Measurements from ENCODE around the gene GTPBP4. TPM values are rescaled to one million over a fixed set of nuclear protein-coding genes. Genes with fewer than 3 reads are reported as not detected.

The GTPBP4 gene
- total RNA-seq, 1 donor from 2014 or later, result 66.3 TPM

DNA sequence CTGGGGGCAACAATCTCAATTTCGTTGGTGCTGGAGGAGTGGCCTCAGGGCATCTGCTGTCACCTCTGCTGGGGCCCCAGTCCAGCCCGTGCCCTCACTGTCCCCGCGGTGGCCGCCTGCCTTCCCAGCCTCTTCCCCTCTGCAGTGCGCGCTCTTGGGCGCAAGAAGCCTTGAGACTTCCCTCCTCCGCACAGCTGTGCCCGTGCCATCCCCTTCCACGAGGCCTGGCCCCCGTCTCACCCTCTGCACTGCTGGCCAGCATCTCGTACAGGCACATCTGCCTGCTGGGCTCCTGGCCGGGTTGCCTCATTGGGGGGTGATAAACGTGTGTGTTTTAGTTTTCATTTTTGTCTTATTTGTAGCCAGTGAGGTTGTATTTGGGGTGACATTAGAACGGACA, 23.5 kb downstream of the GTPBP4 start:
- Mint-ChIP-seq H3K4me3 (no peak overlapping the region), H3K9me3 (no peaks in the 10 kb centered on the region), H3K27me3 (ENCODE audit: low read depth) (no peaks in the 10 kb centered on the region), H3K27ac (no peak overlapping the region), H3K4me1 (peaks cover 2% of the 10 kb centered on the region), H3K36me3 (peaks cover 54% of the 10 kb centered on the region)
- TF ChIP-seq, protein P1, sequence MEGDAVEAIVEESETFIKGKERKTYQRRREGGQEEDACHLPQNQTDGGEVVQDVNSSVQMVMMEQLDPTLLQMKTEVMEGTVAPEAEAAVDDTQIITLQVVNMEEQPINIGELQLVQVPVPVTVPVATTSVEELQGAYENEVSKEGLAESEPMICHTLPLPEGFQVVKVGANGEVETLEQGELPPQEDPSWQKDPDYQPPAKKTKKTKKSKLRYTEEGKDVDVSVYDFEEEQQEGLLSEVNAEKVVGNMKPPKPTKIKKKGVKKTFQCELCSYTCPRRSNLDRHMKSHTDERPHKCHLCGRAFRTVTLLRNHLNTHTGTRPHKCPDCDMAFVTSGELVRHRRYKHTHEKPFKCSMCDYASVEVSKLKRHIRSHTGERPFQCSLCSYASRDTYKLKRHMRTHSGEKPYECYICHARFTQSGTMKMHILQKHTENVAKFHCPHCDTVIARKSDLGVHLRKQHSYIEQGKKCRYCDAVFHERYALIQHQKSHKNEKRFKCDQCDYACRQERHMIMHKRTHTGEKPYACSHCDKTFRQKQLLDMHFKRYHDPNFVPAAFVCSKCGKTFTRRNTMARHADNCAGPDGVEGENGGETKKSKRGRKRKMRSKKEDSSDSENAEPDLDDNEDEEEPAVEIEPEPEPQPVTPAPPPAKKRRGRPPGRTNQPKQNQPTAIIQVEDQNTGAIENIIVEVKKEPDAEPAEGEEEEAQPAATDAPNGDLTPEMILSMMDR (IDR thresholded peaks at IDR 0.05; ENCODE audit: unreplicated experiment), result no peak
- DNase-seq (ENCODE audit: low spot score in 2 of 2, unreplicated experiment in 2 of 2), result no peak

DNA sequence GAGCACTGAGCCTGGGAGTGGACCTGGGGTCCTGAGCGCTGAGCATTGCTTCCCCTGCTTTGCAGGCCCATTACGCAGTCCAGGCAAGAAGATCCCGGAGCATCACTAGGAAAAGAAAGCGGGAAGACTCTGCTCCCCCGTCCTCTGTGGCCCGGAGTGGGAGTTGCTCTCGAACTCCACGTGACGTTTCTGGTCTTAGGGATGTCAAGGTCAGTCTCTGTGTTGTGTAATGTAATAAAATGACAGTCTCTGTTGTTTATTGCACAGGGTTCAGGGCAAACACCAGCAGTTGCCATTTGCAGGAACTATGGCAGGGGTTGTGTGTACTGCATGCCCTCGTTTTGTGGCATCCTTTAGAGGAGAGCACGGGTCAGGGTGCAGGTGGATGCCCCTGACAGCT, 27.5 kb downstream of the GTPBP4 start:
- H3K27ac Mint-ChIP-seq, result no peak overlapping the region
- H3K36me3 Mint-ChIP-seq, result peaks cover 58% of the 10 kb centered on the region

DNA sequence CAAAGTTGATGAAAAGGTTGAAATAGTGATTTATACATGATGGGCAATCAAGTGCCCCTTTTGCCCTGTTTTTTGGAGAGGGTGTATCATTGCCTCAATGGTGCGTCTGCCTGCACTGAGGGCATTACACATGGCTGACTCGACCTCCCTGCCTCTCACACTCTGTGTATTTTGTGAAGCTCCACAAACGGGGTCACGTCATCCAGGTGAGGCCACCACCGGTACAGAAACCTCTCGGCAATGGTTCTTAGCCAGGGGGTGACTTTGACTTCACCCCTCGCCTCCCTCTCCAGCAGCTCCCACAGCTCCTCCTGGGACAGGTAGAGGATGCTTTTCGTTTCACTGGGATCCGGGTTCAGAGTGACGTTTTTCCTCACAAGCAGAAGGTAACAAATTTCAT, 31.1 kb downstream of the GTPBP4 start:
- TF ChIP-seq, protein P1 (IDR thresholded peaks at IDR 0.05; ENCODE audit: unreplicated experiment), result no peak
- no peaks in the 10 kb centered on the region for H3K9me3 Mint-ChIP-seq
- DNase-seq (ENCODE audit: low spot score in 2 of 2, unreplicated experiment in 2 of 2), result no peak
- peaks cover 38% of the 10 kb centered on the region for H3K36me3 Mint-ChIP-seq
- H3K4me3 Mint-ChIP-seq, result no peak overlapping the region
- H3K4me1 Mint-ChIP-seq, result no peaks in the 10 kb centered on the region
- no peaks in the 10 kb centered on the region for H3K27me3 Mint-ChIP-seq (ENCODE audit: low read depth)
- no peak overlapping the region for H3K27ac Mint-ChIP-seq

More for the DNA sequence above, 27.5 kb downstream of the GTPBP4 start:
- no peak for DNase-seq (ENCODE audit: low spot score in 2 of 2, unreplicated experiment in 2 of 2)
- Mint-ChIP-seq H3K9me3 (no peaks in the 10 kb centered on the region), H3K4me1 (no peaks in the 10 kb centered on the region), H3K27me3 (ENCODE audit: low read depth) (no peaks in the 10 kb centered on the region), H3K4me3 (no peak overlapping the region)
- TF ChIP-seq, protein P1 (IDR thresholded peaks at IDR 0.05; ENCODE audit: unreplicated experiment), result no peak

DNA sequence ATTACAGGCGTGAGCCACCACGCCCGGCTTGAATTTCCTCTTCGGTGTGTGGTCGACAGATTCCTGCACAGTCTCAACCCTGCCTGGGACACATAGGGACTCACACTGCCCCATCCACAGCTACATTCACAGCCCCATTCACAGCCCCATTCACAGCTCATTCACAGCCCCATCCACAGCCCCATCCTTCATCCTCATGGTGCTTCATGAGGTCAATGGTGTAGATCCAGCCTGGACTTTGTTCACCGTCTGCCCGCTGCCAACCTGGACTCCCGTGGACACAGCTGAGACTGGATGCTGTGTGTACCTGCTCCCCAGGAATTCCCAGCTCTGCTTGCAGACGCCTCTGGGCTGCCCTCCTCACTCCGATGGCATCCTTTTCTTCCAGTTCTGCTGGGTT, 32.2 kb downstream of the GTPBP4 start:
- DNase-seq (ENCODE audit: low spot score in 2 of 2, unreplicated experiment in 2 of 2), result no peak
- Mint-ChIP-seq H3K36me3 (peaks cover 33% of the 10 kb centered on the region), H3K27ac (no peak overlapping the region), H3K4me3 (no peak overlapping the region), H3K9me3 (no peaks in the 10 kb centered on the region), H3K4me1 (no peaks in the 10 kb centered on the region), H3K27me3 (ENCODE audit: low read depth) (no peaks in the 10 kb centered on the region)
- TF ChIP-seq, protein P1 (IDR thresholded peaks at IDR 0.05; ENCODE audit: unreplicated experiment), result no peak

DNA sequence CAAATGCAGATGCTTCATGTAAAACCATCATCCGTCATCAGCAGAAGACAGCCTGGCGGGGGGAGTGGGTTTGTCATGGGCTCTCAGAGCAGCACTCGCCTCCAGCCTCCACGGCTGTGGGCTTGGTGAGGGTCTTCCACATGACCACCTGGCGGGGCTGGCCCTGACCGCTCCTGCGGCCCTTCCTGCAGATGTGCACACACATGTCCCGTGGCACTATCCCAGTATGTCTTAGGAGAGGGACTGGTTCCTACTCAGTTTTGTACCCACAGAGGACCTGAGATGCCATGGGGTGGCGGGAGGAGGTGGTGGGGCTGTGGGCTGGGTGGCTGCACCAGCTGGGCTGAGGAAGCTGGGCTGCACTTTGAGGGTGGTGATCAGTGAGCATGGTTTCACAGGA, 32.7 kb downstream of the GTPBP4 start:
- H3K36me3 Mint-ChIP-seq, result peaks cover 30% of the 10 kb centered on the region
- no peak overlapping the region for H3K27ac Mint-ChIP-seq
- H3K9me3 Mint-ChIP-seq, result no peaks in the 10 kb centered on the region
- H3K4me1 Mint-ChIP-seq, result no peaks in the 10 kb centered on the region
- no peak overlapping the region for H3K4me3 Mint-ChIP-seq
- TF ChIP-seq, protein P1 (IDR thresholded peaks at IDR 0.05; ENCODE audit: unreplicated experiment), result no peak
- H3K27me3 Mint-ChIP-seq (ENCODE audit: low read depth), result no peaks in the 10 kb centered on the region
- DNase-seq (ENCODE audit: low spot score in 2 of 2, unreplicated experiment in 2 of 2), result no peak

DNA sequence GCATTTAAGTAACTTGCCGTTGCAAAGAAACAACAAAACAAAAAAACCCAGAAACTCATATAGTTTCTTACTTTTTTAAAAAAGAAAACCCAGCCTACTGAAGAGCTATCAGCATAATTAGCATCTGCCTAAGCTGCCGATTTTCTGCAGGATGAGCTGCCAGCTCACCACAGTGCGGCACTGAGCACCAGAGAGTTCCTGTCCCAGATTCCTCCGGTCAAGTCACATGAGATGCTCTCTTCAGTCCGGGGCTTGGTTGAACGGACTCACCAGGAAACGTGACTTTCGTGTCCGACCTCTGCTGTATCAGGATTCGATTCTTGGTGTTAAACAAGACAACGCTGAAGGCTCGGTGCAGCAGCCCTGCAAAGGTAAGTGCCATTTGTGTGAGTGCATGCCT, 34.2 kb downstream of the GTPBP4 start:
- no peaks in the 10 kb centered on the region for H3K9me3 Mint-ChIP-seq
- H3K4me3 Mint-ChIP-seq, result no peak overlapping the region
- peaks cover 21% of the 10 kb centered on the region for H3K36me3 Mint-ChIP-seq
- H3K4me1 Mint-ChIP-seq, result no peaks in the 10 kb centered on the region
- H3K27me3 Mint-ChIP-seq (ENCODE audit: low read depth), result no peaks in the 10 kb centered on the region
- DNase-seq (ENCODE audit: low spot score in 2 of 2, unreplicated experiment in 2 of 2), result no peak
- TF ChIP-seq, protein P1 (IDR thresholded peaks at IDR 0.05; ENCODE audit: unreplicated experiment), result no peak
- H3K27ac Mint-ChIP-seq, result no peak overlapping the region
